Measurements from ENCODE around the gene TICAM1. TPM values are rescaled to one million over a fixed set of nuclear protein-coding genes. Genes with fewer than 3 reads are reported as not detected.

The TICAM1 gene
- total and polyA plus RNA-seq, 4 donors, result 2.1 to 8.6 (median 5.5) TPM

DNA sequence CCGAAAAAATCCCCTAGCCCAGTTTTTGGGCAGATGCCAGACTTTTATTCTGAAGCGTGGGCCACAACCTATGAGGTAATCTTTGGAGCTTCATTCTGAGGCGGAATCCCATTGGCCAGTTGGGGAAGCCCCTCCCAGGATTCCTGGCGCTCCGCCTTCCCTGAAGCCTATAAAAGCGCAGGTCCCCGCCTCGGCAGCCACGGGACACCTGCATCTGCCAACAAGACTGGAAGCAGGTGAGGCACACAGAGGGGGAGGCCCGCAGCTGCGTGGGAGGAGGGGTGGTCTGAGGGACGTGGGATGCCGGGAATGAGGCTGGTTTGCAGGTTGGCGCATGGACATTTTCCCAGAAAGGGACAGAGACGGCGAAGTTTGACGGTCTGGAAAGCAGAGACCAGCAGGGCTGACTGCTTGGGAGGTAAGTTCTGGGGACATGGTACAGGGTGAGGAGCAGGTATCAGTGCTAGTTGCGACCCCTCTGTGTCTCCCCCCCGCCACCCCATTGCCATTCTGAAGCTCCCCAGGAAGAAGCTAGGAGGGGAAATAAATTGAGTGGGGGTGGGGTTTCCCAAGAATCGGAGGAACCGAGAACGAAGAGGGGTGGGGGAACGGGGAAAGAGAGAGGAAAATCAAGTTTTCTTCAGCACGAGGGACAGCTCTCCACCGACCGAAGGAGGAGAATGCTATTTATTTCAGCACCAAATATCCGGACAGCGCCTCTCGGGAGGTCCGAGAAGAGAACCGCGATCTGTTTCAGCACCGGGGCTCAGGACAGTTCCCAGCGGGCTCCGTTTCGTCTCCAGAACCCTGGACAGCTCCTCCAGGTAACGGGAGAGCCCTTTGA is 62.4 kb downstream of the TICAM1 start:
- DNase-seq (ENCODE audit: low spot score), result peak; percentile 85
- H3K27me3 ChIP-seq (ENCODE audit: control insufficient read depth in 4 of 4, insufficient read depth in 4 of 4, low read length in 3 of 4), result no peaks in the 10 kb centered on the region
- 13% methylated on average over 37 of the region's 37 CpGs for WGBS
- H3K4me3 ChIP-seq (ENCODE audit: low read depth in 1 of 3, low read length in 3 of 3), result no peak overlapping the region
- H3K4me1 ChIP-seq (ENCODE audit: control insufficient read depth in 4 of 4, insufficient read depth in 4 of 4, low read length in 3 of 4), result no peaks in the 10 kb centered on the region
- H3K9me3 ChIP-seq (ENCODE audit: control insufficient read depth in 4 of 4, low read length in 3 of 4), result no peaks in the 10 kb centered on the region
- H3K9ac ChIP-seq (ENCODE audit: low read depth in 1 of 2, low read length in 2 of 2), result no peak overlapping the region
- no peak overlapping the region for H3K27ac ChIP-seq (ENCODE audit: low read depth in 1 of 2, low read length in 2 of 2)
- TF ChIP-seq FOXA1 (IDR thresholded peaks at IDR 0.05), result no peak
- TF ChIP-seq HNF4A (conservative IDR thresholded peaks at IDR 0.05), result peak in 1 of 2 donors; percentile 51
- TF ChIP-seq, protein P1, sequence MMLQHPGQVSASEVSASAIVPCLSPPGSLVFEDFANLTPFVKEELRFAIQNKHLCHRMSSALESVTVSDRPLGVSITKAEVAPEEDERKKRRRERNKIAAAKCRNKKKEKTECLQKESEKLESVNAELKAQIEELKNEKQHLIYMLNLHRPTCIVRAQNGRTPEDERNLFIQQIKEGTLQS (IDR thresholded peaks at IDR 0.05), result no peak
- TF ChIP-seq NR2F2 (IDR thresholded peaks at IDR 0.05), result peak; percentile 58
- peak; percentile 13 to 21 for TF ChIP-seq RXRA (IDR thresholded peaks at IDR 0.05)
- no peak for TF ChIP-seq SP1 (IDR thresholded peaks at IDR 0.05)
- TF ChIP-seq JUND (IDR thresholded peaks at IDR 0.05), result no peak
- TF ChIP-seq, protein P2, sequence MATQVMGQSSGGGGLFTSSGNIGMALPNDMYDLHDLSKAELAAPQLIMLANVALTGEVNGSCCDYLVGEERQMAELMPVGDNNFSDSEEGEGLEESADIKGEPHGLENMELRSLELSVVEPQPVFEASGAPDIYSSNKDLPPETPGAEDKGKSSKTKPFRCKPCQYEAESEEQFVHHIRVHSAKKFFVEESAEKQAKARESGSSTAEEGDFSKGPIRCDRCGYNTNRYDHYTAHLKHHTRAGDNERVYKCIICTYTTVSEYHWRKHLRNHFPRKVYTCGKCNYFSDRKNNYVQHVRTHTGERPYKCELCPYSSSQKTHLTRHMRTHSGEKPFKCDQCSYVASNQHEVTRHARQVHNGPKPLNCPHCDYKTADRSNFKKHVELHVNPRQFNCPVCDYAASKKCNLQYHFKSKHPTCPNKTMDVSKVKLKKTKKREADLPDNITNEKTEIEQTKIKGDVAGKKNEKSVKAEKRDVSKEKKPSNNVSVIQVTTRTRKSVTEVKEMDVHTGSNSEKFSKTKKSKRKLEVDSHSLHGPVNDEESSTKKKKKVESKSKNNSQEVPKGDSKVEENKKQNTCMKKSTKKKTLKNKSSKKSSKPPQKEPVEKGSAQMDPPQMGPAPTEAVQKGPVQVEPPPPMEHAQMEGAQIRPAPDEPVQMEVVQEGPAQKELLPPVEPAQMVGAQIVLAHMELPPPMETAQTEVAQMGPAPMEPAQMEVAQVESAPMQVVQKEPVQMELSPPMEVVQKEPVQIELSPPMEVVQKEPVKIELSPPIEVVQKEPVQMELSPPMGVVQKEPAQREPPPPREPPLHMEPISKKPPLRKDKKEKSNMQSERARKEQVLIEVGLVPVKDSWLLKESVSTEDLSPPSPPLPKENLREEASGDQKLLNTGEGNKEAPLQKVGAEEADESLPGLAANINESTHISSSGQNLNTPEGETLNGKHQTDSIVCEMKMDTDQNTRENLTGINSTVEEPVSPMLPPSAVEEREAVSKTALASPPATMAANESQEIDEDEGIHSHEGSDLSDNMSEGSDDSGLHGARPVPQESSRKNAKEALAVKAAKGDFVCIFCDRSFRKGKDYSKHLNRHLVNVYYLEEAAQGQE (IDR thresholded peaks at IDR 0.05), result peak; percentile 100
- no peak for TF ChIP-seq EGR1 (IDR thresholded peaks at IDR 0.05; ENCODE audit: low read depth in 2 of 2)
- TF ChIP-seq, protein P3, sequence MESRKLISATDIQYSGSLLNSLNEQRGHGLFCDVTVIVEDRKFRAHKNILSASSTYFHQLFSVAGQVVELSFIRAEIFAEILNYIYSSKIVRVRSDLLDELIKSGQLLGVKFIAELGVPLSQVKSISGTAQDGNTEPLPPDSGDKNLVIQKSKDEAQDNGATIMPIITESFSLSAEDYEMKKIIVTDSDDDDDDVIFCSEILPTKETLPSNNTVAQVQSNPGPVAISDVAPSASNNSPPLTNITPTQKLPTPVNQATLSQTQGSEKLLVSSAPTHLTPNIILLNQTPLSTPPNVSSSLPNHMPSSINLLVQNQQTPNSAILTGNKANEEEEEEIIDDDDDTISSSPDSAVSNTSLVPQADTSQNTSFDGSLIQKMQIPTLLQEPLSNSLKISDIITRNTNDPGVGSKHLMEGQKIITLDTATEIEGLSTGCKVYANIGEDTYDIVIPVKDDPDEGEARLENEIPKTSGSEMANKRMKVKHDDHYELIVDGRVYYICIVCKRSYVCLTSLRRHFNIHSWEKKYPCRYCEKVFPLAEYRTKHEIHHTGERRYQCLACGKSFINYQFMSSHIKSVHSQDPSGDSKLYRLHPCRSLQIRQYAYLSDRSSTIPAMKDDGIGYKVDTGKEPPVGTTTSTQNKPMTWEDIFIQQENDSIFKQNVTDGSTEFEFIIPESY (IDR thresholded peaks at IDR 0.05), result no peak
- no peak for TF ChIP-seq TAF1 (conservative IDR thresholded peaks at IDR 0.05)
- TF ChIP-seq, protein P4, sequence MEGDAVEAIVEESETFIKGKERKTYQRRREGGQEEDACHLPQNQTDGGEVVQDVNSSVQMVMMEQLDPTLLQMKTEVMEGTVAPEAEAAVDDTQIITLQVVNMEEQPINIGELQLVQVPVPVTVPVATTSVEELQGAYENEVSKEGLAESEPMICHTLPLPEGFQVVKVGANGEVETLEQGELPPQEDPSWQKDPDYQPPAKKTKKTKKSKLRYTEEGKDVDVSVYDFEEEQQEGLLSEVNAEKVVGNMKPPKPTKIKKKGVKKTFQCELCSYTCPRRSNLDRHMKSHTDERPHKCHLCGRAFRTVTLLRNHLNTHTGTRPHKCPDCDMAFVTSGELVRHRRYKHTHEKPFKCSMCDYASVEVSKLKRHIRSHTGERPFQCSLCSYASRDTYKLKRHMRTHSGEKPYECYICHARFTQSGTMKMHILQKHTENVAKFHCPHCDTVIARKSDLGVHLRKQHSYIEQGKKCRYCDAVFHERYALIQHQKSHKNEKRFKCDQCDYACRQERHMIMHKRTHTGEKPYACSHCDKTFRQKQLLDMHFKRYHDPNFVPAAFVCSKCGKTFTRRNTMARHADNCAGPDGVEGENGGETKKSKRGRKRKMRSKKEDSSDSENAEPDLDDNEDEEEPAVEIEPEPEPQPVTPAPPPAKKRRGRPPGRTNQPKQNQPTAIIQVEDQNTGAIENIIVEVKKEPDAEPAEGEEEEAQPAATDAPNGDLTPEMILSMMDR (IDR thresholded peaks at IDR 0.05; ENCODE audit: low read depth, low read length, missing input control), result no peak
- TF ChIP-seq, protein P5, sequence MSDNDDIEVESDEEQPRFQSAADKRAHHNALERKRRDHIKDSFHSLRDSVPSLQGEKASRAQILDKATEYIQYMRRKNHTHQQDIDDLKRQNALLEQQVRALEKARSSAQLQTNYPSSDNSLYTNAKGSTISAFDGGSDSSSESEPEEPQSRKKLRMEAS (IDR thresholded peaks at IDR 0.05), result no peak
- TF ChIP-seq FOXA2 (IDR thresholded peaks at IDR 0.05), result no peak
- TF ChIP-seq HNF4G (IDR thresholded peaks at IDR 0.05), result no peak
- TF ChIP-seq RAD21 (IDR thresholded peaks at IDR 0.05), result no peak
- no peak for TF ChIP-seq YY1 (IDR thresholded peaks at IDR 0.05)
- no peak for TF ChIP-seq GABPA (IDR thresholded peaks at IDR 0.05 in 1 of 2, conservative IDR thresholded peaks at IDR 0.05 in 1 of 2)
- H3K36me3 ChIP-seq (ENCODE audit: control insufficient read depth in 4 of 4, insufficient read depth in 3 of 4, low read depth in 1 of 4, low read length in 3 of 4), result no peaks in the 10 kb centered on the region

Small RNAs within 50 kb of the gene (small RNA-seq; reads per million reads assigned to genes)
- gene MIR7-3, result not detected

Other genes with a start within 250 kb of the TICAM1 start
- gene TNFAIP8L1, start 192.2 kb downstream of the TICAM1 start, total RNA-seq, result 10 to 100 TPM; 15.6 to 29.0 TPM
- gene TNFAIP8L1, start 192.2 kb downstream of the TICAM1 start, polyA plus RNA-seq, result 10 to 100 TPM; 19.1 to 21.2 TPM
- 10 to 100 TPM; 85.1 to 88.9 TPM for gene MYDGF, start 161.4 kb downstream of the TICAM1 start, total RNA-seq
- gene MYDGF, start 161.4 kb downstream of the TICAM1 start, polyA plus RNA-seq, result 100 to 1,000 TPM; 198 to 222 TPM
- 10 to 100 TPM; 27.3 to 74.5 TPM for gene DPP9, start 107.9 kb downstream of the TICAM1 start, total RNA-seq
- 10 to 100 TPM; 20.5 to 53.4 TPM for gene DPP9, start 107.9 kb downstream of the TICAM1 start, polyA plus RNA-seq
- 10 to 100 TPM in 1 of 2 donors, 1 to 10 TPM in 1; 10.0 to 15.1 TPM for gene FEM1A, start 40.0 kb downstream of the TICAM1 start, total RNA-seq
- gene FEM1A, start 40.0 kb downstream of the TICAM1 start, polyA plus RNA-seq, result 1 to 10 TPM in 1 of 2 donors, under 1 TPM in 1; 0.25 to 4.9 TPM
- gene PLIN3, start 36.0 kb upstream of the TICAM1 start, total RNA-seq, result 10 to 100 TPM; 22.3 to 30.2 TPM
- 10 to 100 TPM; 16.9 to 19.2 TPM for gene PLIN3, start 36.0 kb upstream of the TICAM1 start, polyA plus RNA-seq
- gene ARRDC5, start 71.2 kb upstream of the TICAM1 start, total RNA-seq, result under 1 TPM; 0.05 to 0.25 TPM
- gene ARRDC5, start 71.2 kb upstream of the TICAM1 start, polyA plus RNA-seq, result not detected
- 10 to 100 TPM in 1 of 2 donors, under 1 TPM in 1; 0.25 to 57.4 TPM for gene UHRF1, start 77.8 kb upstream of the TICAM1 start, total RNA-seq
- gene UHRF1, start 77.8 kb upstream of the TICAM1 start, polyA plus RNA-seq, result 1 to 10 TPM in 1 of 2 donors, under 1 TPM in 1; 0.06 to 1.2 TPM
- 10 to 100 TPM; 14.1 to 19.7 TPM for gene KDM4B, start 137.4 kb upstream of the TICAM1 start, total RNA-seq
- gene KDM4B, start 137.4 kb upstream of the TICAM1 start, polyA plus RNA-seq, result 10 to 100 TPM in 1 of 2 donors, 1 to 10 TPM in 1; 3.2 to 11.6 TPM

Measured in liver (tissue), 10 donors.